ENCODE measurements around the gene ZBTB48.

ZBTB48 gene

DNA sequence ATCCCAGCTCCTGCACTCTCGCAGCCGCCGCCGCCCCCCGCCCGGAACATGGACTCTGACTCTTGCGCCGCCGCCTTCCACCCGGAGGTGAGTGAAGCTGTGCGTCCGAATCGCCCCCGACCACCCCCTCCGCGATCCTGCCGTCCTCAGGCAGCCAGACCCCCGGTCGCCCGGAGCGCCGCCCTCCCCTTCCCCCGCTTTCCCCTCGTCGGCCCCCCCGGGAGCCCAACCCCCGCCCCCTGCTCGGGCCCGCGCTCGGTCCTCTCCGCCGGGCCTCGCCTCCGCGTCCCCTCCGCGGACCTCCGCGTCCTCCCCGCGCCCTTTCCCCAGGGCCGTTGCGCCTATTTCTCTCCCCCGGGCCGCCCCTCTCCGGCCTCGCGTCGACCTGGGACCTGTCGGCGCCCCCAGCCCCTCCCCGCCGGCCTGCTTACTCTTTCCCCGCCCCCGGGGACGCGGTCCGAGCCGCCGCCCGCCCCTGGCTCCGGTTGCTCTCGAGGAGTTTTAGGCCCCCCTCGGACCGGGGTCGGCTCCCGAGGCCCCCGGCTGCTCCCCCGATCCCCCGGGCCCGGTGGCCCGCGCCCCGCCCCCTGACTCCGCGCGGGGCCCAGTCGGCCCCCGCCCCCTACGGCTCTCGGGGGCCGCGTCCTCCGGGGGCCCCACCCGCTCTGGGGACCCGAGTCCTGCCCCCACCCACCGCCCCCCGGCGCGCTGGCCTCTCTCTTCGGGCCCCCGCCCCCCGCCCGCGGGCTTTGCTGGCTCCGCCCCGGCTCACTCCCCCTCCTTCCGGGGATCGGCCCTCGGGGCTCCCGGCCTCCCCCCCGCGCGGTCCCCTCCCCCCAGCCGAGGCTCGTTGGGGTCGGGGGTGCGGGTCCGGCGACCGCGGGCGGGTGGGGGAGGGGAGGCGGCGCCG, 34.5 kb downstream of the ZBTB48 start:
- DNase-seq, result no peak

DNA sequence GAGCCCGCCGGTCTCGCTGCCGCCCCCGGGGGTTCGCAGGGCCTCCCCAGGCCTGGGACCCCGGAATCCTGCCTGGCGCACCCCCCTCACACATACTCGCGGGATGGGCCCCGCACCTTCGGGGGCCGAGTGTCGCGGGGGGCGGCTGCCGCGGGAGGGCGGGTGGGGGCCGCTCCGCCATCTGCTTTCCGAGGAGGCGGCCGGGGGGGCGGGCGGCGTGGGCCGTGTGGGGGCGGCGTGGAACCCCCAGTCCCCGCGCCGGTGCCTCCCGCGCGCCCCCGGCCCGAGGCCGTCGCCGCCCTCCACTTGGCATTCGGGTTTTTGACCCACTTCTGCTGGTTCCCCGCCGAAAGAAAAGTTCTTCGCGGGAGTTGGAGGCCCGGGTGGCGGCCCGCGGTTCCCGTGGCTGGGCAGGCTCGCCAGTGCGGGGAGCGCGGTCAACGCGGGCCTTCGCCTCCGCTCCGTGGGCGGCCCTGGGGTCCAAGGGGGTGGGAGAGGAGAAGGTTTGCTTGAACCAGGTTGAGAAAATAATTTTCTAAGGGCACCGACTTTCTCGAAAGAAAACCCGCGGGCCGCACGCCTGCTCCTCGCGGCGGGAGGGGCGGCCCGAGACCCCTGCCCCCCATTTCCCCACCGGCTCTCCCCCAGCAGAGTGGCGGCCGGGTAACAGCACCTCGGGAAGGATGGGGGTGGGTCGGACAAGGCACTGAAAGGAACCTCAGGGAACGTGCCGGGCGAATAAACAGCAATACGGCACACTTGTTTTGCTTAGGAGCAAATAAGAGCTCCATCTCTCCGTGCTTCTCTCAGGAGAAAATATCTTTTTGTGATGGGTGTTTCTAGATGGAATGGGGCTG, 35.4 kb downstream of the ZBTB48 start:
- DNase-seq, result no peak

DNA sequence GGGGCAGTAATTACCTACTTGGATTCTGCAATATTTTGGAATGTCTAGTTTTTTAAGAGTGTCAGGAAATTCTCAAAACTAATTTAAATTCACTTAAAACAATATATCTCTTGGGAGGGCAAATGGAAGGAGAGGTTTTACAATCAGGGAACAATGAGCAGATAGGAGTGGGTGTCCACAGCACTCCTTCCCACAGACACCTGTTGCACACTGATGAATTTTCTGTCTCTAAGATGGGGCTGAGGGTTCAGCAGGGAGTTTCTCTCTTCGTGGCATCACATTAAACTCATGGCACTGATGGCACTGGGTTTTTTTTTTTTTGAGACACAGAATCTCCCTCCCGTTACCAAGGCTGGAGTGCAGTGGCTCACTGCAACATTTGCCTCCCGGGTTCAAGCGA, 39.3 kb downstream of the ZBTB48 start:
- no peak for DNase-seq

DNA sequence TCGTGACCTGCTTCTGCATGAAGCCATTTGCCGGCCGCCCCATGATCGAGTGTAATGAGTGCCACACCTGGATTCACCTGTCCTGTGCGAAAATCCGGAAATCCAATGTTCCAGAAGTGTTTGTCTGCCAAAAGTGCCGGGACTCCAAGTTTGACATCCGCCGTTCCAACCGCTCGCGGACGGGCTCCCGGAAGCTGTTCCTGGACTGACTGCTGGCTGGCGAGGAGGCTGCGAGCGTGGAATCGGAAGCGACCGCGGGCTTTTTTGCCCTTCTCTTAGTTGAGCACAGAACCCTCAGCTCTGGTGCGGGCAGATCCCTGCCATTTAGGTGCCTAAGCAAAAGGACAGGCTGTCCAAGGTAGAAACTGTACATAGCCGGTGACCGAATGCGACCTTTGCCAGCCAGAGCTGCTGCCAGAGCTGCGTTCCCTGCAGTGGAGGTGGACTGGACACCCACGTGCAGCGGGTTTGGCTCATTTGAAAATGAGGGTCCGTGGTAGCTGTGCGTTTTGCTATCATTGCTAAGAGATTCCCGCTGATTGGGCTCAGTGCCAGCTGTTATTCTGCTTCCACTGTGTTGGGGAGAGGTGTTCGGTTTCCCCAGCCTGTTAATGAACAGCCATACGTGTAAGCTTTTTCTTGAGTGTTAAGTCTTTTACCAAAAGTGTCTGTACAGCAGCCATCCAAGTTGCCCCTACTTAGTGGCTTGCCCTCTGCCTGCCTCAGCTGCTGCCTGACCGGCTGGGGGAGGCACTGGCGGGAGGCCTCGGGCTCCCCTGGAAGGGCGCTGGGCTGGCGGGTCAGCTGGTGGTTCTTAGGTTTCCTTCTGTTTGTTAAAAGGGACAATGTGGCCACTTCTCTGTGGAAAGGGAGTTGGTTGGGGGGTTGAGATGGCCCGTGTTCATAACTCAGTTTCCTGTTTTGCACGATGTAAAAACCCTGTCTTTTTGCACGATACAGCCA, 41.9 kb downstream of the ZBTB48 start:
- no peak for DNase-seq

DNA sequence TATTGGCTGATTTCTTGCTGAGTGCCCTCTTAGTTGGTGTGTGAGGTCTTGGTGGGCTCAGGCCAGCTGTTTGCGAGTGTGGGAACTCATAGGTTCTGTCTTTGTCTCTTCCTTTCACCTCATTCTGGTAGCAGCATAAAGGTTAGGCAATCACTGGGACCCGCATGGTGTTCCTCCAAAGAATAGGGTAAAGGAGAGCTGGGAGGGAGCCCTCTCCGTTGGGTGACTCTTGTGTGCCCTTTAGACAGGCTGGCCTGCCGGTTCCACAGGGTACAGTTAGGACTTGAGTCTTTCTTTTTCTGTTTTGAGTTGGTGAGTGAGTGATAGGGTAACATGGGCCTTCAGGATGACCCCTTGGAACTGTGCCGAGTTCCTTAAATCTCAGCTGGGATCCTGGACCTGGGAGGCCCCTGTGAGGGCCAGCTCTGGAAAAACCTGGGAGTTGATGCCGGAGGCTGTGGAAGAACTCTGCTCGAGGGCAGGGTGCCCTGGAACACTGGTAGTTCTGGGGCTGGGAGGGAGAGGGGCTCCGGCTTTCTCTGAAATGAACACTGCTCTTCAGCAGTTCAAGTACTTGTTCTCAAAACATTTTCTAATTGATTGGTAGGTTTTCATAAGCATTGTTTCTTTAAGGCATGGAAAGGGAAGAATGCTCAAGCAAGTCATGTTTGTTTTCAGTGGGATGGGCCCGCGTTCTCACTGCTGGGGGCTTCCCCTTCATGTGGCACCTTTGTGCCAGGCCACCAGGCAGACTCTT, 42.8 kb downstream of the ZBTB48 start:
- no peak for DNase-seq

DNA sequence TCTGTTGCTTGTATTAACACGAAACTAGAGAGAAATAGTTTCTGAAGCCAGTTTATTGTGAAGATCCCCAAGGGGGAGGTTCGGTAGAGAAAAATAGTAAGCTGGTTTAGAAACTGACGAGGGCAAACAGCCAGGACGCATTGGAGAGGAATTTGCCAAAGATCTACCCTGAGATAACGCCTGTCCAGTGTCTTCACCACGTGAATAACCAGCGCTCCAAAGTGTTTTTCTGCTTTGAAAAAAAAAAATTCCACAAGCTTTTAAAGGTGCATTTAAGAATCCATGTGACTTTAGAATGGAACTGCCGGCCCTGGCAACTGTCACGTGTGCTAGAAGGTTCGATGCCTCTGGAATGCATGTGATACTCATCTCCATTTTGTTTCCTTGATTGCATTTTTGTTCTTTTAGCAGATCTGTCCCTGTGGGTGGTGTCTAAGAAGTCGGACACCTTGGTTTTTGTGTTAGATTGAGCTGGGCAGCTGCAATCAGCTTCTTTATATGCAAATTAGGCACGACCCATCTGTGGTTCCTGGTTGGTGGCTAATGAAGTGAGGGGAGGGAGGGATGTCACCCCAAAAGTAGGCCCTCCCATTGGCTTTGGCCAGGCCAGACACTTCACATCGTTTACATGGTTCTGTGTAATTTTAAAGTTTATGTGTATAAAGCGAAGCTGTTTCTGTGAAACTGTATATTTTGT, 43.6 kb downstream of the ZBTB48 start:
- DNase-seq, result no peak

DNA sequence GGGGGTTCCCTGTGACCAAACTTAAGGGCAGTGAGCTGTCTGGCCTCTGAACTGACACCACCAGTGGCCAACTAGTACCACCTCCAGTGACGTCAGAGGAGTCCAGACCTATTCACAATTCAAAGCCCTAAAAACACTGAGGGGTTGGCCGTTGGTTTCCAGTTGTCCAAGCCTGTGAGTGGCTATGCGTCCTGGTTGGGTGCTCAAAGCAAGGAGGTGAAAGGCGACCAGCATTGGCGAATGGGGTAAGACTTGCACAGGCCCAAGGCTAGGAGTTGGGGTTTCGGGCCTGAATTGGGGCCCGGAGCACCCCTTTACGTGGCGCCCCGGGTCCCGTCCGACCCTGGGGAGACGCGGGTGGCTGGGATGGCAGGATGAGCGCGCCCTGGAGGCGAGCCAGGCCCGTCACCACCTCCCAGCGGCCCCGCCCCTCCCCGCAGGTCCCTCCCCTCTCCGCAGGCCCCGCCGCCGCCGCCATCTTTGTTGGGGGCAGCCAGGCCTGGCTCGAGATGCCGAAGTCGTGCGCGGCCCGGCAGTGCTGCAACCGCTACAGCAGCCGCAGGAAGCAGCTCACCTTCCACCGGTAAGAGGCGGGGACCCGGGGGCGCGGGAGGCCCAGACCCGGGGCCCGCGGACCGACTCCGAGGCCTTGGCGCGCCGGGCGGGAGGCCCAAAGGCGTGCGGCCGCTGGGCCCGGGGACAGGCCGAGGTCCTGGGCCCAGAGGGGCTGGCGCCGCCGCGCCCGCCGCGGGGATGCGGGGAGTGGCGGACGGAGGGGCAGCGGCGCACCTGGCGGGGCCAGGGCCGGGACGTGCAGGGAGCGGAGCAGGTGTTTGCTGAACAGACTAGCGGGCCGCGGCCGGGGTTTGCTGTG, 45.2 kb downstream of the ZBTB48 start, which contains the start of gene THAP3:
Gene THAP3 (plus strand): TSS at position 159 of the 874 bp plus-strand sequence. CDS start 351 bp downstream, at position 510.
- DNase-seq, result peak; percentile 83

DNA sequence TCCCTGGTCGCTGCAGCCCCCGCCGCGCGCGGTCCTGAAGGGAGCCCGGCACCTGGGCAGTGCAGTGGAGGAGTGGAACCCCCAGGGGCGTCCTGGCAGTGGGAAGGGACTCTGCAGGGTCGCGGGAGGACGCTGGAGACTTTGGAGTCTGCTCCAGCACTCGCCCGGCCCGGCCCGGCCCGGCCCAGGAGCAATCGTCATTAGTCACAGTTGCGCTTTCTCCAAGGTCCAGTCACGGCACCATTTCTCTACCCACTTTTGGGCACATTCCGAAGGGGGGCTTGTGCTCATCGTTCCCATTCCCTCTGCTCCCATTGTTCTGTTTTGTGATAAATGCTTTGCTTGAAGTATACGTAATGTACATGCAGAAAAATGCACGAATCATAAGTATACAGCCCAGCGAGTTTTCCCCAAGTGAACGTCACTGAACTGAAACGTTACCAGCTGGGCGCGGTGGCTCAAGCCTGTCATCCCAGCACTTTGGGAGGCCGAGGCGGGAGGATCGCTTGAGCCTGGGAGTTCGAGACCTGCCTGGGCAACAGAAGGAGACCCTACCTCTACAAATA, 45.9 kb downstream of the ZBTB48 start:
- no peak for DNase-seq

DNA sequence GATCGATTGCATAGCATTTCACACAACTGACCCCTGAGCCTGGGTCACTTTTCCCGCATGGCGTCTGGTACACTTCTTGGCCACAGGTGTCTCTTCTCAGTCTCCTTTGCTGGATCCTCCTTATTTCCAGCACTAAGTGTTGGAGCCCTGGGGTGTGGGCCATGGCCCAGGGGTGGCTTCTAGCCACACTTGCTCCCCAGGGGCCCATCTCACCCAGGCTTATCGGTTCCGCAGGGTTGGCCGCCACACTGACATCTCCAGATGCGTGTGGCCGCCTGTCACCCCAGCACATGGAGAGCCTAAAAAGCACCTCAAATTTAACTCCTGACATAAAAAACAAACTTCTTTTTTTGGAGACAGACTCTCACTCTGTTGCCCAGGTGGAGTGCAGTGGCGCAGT, 47.2 kb downstream of the ZBTB48 start:
- DNase-seq, result no peak

DNA sequence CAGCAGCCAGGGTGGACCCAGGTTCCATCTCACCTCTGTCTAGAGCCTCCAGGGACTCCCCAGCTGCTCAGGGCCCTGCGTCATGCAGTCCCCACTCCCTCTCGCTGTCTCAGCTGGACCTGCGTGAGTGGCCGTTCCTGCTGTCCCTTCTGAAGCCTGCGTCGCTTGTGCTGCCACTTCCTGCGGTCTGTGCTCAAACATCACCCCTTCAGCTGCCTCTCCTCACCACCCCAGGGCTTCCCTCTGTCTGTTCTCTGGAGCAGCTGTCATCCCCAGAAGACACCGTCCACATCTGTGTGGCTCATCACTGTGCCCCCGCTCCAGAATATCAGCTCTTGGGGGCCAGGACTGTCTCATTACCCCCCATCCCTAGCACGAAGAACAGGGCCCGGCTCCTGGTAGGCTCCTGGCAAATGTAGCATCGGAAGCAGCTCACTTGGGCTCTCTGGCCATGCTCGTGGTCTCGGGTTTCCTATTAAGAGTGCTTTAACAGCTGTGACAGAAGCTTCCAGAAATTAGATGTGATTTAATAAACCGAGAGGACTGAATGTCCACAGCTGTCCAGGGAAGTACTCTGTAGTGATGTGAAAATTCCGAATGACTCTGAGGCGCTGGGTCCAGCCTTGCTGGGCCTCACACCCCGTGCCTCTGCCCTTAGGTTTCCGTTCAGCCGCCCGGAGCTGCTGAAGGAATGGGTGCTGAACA, 48.2 kb downstream of the ZBTB48 start:
- DNase-seq, result no peak

DNA sequence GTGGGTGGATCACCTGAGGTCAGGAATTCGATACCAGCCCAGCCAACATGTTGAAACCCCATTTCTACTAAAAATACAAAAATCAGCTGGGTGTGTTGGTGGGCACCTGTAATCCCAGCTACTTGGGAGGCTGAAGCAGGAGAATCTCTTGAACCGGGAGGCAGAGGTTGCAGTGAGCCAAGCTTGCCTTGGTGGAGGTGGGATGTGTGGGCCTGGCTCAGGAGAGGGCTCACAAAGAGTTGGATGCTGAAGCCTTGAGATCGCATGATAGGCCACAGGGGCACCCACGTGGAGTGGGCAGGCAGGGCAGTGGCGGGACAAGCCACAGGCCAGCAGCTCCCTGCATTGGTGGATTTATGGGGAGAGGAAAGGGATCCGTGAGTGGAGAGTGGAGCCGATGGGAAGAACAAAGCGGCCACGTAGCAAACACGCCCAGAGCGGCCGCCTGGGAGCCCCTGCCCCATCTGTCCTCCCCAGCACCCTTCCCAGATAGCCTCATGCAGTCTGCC, 49.2 kb downstream of the ZBTB48 start:
- DNase-seq, result no peak

DNA sequence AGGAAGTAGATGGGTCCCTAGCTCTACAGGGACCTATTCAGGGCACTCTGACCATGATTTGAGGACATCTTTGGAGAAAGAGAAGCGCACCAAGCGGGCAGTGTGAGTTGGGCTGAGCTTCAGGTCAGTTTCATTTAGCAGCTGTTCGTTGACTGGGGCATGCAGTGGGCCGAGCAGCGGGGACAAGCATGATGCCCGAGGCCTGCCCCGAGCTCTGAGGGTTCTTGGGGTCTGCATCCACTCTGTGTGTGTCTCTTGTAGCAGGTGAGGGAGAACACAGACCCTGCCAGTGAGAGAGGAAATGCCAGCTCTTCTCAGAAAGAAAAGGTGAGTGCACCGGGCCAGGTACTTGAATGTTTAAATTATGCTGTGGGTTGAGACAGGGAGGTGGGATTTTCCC, 50.2 kb downstream of the ZBTB48 start:
- no peak for DNase-seq

DNA sequence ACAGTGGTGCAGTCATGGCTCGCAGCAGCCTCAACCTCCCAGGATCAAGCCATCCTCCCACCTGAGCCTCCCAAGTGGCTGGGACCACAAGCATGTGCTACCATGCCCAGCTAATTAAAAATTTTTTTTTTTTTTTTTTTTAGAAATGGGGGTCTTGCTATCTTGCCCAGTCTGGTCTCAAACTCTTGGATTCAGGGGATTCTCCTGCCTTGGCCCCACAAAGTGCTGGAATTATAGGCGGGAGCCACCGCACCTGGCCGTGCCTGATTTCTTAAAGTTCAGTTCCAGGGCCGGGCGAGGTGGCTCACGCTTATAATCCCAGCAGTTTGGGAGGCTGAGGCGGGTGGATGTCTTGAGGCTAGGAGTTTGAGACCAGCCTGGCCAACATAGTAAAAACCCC, 51.3 kb downstream of the ZBTB48 start:
- DNase-seq, result no peak

DNA sequence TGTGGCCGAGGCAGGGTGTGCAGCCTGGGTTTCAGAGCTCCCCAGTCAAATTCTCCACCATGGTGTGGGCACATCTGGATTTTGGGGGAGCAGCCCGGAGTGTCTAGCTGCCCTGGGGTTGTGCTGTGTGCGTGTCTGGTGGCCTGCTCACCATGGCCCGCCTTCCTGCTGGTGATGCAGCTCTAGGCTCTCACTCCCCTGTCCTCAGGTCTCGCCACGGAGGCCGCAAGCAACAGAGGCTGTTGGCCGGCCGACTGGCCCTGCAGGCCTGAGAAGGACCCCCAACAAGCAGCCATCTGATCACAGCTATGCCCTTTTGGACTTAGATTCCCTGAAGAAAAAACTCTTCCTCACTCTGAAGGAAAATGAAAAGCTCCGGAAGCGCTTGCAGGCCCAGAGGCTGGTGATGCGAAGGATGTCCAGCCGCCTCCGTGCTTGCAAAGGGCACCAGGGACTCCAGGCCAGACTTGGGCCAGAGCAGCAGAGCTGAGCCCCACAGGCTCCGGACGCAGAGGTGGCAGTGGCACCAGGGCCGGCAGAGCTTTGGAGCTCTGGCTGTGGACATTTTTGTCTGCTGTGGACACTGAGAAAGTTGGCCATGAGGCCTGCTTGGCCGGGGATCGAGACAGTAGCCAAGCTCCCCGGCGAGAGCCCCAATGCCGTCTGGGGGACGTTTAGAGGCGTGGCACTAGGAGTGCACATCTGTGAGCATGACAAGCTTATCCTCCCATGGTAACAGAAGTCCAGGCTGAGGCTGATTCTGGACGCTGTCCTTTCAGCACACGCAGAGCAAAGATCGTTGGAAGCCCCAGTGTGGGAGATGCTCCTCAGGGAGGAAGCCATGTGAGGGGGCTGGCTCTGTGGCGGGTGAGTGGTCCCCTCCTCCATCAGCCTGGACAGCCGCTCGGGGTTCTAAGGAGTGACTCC, 53.1 kb downstream of the ZBTB48 start:
- DNase-seq, result no peak

DNA sequence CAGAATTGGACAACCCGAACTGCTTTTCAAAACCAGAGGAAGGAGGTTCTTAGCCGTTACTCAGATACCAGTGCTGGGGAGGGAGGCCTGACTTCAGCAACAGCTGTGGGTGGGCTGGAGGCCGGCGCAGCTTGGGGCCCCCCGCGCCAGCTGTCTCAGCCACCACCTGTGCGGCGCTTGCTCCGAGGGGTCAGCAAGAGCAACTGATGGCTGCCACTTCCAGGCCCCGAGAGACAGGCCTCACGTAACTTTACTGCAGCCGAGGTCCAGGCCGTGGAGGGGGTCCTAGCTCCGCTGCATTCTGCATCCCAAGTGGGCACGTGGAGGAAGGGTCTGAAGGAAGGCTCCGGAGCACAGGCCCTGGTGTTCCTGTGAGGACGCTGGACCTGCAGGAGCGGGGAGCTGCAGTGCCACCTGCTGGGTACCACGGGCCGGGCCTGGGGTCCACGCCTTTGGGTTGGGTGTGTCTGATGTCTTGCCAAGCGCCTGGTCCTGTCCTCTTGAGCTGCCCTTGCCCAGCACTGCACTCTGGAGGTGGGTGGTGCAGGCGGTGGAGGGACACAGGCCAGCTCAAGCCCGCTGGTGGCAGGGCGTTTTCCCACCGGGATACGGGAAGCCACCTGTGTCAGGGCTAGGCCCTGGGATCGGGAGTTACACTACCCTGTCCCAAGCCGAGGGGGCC, 54.7 kb downstream of the ZBTB48 start:
- no peak for DNase-seq

DNA sequence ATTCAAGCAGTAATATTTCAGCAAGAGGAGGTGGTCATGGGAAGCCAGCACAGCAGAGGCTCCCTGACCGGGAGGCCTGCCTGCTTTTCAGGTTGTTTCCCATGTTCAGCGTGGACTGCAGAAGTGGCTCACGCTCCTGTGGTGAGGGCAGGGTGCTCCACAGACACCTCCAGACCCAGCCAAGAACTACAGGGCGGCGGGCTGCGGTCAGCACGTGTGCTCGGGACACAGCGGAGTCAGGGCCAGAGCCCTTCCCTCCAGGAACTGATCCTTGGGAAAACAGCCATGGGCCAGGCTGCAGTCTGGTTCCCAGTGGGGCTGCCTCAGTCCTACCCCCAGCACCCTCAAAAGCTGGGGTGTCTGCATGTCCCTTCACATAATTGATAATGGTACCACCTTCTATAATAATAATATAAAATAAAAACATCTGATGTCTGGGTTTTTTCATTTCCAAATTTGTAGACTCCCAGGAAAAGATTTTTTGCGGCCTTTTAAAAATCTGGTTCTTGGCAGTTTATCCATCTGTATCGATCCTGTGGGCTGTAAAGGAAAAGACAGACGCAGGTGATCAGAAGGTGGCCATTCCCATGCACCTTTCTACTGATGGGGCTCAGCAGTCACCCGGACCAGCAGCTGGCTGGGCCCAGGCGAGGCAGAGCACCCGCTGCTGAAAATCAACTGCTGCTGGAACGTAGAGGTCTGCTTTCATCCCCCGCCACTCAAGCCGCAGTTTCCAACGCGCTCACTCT, 55.5 kb downstream of the ZBTB48 start:
- DNase-seq, result no peak

Measured in COR-L47 (cell line).